Measurements from ENCODE around the gene ZSCAN23. TPM values are rescaled to one million over a fixed set of nuclear protein-coding genes. Genes with fewer than 3 reads are reported as not detected.

The ZSCAN23 gene
- total and polyA plus RNA-seq, 9 of the 15 experiments (the other 6 are each of a cell fraction or from before 2014, with no cell fraction given) = 0.05 to 0.29 (median 0.21) TPM; not detected in 1

- TF ChIP-seq SIX5 (IDR thresholded peaks at IDR 0.05; ENCODE audit: borderline replicate concordance in 1 of 2, insufficient read depth in 1 of 2, low read depth in 1 of 2, low read length in 2 of 2) (no peak), FOXK2 (conservative IDR thresholded peaks at IDR 0.05 in 1 of 2, IDR thresholded peaks at IDR 0.05 in 1 of 2; ENCODE audit: low read depth in 2 of 2) (no peak), MAFK (IDR thresholded peaks at IDR 0.05; ENCODE audit: low read length) (no peak), ZNF23 (CRISPR knock-in tag; IDR thresholded peaks at IDR 0.05) (no peak), HNRNPLL (IDR thresholded peaks at IDR 0.05; ENCODE audit: low read depth, low read length, poor library complexity, severe bottlenecking) (no peak), IFI16 (CRISPR knock-in tag; IDR thresholded peaks at IDR 0.05) (no peak), ZNF311 (CRISPR knock-in tag; IDR thresholded peaks at IDR 0.05) (no peak), IRF2 (CRISPR knock-in tag; IDR thresholded peaks at IDR 0.05) (no peak), BHLHE40 (IDR thresholded peaks at IDR 0.05; ENCODE audit: low read length) (no peak), LCOR (CRISPR knock-in tag; IDR thresholded peaks at IDR 0.05) (no peak), ZNF644 (tag; IDR thresholded peaks at IDR 0.05; ENCODE audit: low read depth) (peak; percentile 88), MEF2A (IDR thresholded peaks at IDR 0.05; ENCODE audit: control insufficient read depth, low read depth, low read length) (no peak), STAG1 (CRISPR knock-in tag; IDR thresholded peaks at IDR 0.05; ENCODE audit: borderline replicate concordance) (no peak), SNAPC5 (CRISPR knock-in tag; IDR thresholded peaks at IDR 0.05) (no peak), LEF1 (IDR thresholded peaks at IDR 0.05) (no peak), ZNF518B (CRISPR knock-in tag; IDR thresholded peaks at IDR 0.05) (no peak), CBFA2T2 (conservative IDR thresholded peaks at IDR 0.05) (peak; percentile 51), ZNF444 (CRISPR knock-in tag; IDR thresholded peaks at IDR 0.05) (no peak), DEAF1 (CRISPR knock-in tag; IDR thresholded peaks at IDR 0.05) (no peak), BRD9 (IDR thresholded peaks at IDR 0.05; ENCODE audit: low read depth, partially characterized antibody) (no peak), ADNP (tag; IDR thresholded peaks at IDR 0.05) (no peak), CTCFL (IDR thresholded peaks at IDR 0.05; ENCODE audit: borderline replicate concordance, insufficient read depth, low read depth, low read length, poor library complexity, severe bottlenecking) (no peak)
These were observed 43.9 kb upstream of the ZSCAN23 start (continued) for GRCh38 chr6:28486988-28487742.
